Measurements from ENCODE around the gene MAP2K5. TPM values are rescaled to one million over a fixed set of nuclear protein-coding genes. Genes with fewer than 3 reads are reported as not detected.
A peak's percentile ranks its signal among the peaks of the same experiment; 100 is the strongest.

Gene MAP2K5
- total RNA-seq, 1 experiment from 2014 or later = 15.0 TPM

- Histone ChIP-seq H3K4me1 (ENCODE audit: insufficient read depth, low read length) (0 out of 2 replicates have a peak, but pooled peaks cover 3% of the 10 kb centered on the region), H2BK12ac (ENCODE audit: insufficient read length, low read depth, low read length) (no peak overlapping the region), H2AFZ (ENCODE audit: low read length) (no peak overlapping the region), H3K27me3 (ENCODE audit: insufficient read depth, low read length) (peaks cover 72% of the 10 kb centered on the region), H3K79me2 (ENCODE audit: insufficient read depth, low read length) (no peaks in the 10 kb centered on the region), H3K9ac (ENCODE audit: extremely low read depth, insufficient read length, low read length) (no peak overlapping the region), H3K23ac (ENCODE audit: insufficient read length, low read depth, low read length) (no peak overlapping the region), H4K91ac (ENCODE audit: insufficient read length, low read depth, low read length) (no peak overlapping the region), H3K18ac (ENCODE audit: insufficient read length, low read depth, low read length) (no peak overlapping the region), H3K79me1 (ENCODE audit: insufficient read depth, low read depth, low read length, poor library complexity, severe bottlenecking) (no peaks in the 10 kb centered on the region), H4K8ac (replicated peaks; ENCODE audit: insufficient read length, low read depth, low read length) (no peak overlapping the region), H3K56ac (ENCODE audit: insufficient read length, low read depth, low read length) (no peak overlapping the region), H3K14ac (ENCODE audit: insufficient read depth, low read length) (peak overlapping the region; percentile 17; the same call in 1 of the 2 replicates), H2BK5ac (ENCODE audit: insufficient read length, low read length) (no peak overlapping the region), H2BK120ac (ENCODE audit: low read depth, low read length, poor library complexity, severe bottlenecking) (no peak overlapping the region), H3K9me3 (ENCODE audit: control insufficient read depth, low read depth, low read length) (no peaks in the 10 kb centered on the region), H4K5ac (ENCODE audit: insufficient read length, low read depth, low read length) (no peak overlapping the region), H2AK5ac (ENCODE audit: insufficient read length, low read length) (no peak overlapping the region), H3K27ac (ENCODE audit: insufficient read length, low read depth, low read length) (no peak overlapping the region), H2BK15ac (ENCODE audit: low read depth, low read length) (no peak overlapping the region), H3K23me2 (ENCODE audit: insufficient read length, low read depth, low read length, poor library complexity, severe bottlenecking) (peaks cover 18% of the 10 kb centered on the region), H3K4ac (ENCODE audit: low read depth, low read length) (no peak overlapping the region), H2BK20ac (ENCODE audit: low read depth, low read length, poor library complexity, severe bottlenecking) (no peak overlapping the region), H3T11ph (ENCODE audit: low read length) (no peak overlapping the region), H4K20me1 (ENCODE audit: control insufficient read depth, insufficient read depth, insufficient read length) (no peaks in the 10 kb centered on the region), H3K4me2 (ENCODE audit: insufficient read depth, insufficient read length, low read length) (peak overlapping the region; percentile 77)
- H3K4me3 Mint-ChIP-seq = peak overlapping the region; percentile 52 to 75
- peaks cover 4 to 7% of the 10 kb centered on the region in 2 experiments; a peak in 4 of 5 replicates for H3K9me3 Mint-ChIP-seq
- peaks cover 40 to 44% of the 10 kb centered on the region in 2 experiments for H3K4me1 Mint-ChIP-seq
- DNase-seq = peak; percentile 70
- H3K27ac Mint-ChIP-seq = no peak overlapping the region
- TF ChIP-seq, protein P1, sequence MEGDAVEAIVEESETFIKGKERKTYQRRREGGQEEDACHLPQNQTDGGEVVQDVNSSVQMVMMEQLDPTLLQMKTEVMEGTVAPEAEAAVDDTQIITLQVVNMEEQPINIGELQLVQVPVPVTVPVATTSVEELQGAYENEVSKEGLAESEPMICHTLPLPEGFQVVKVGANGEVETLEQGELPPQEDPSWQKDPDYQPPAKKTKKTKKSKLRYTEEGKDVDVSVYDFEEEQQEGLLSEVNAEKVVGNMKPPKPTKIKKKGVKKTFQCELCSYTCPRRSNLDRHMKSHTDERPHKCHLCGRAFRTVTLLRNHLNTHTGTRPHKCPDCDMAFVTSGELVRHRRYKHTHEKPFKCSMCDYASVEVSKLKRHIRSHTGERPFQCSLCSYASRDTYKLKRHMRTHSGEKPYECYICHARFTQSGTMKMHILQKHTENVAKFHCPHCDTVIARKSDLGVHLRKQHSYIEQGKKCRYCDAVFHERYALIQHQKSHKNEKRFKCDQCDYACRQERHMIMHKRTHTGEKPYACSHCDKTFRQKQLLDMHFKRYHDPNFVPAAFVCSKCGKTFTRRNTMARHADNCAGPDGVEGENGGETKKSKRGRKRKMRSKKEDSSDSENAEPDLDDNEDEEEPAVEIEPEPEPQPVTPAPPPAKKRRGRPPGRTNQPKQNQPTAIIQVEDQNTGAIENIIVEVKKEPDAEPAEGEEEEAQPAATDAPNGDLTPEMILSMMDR (conservative IDR thresholded peaks at IDR 0.05) = no peak
- WGBS (ENCODE audit: extremely low coverage, insufficient read length, low lambda C conversion rate) = no CpG with 5 or more reads among the region's 59 CpGs
- H3K36me3 Mint-ChIP-seq (ENCODE audit: insufficient read depth in 1 of 3, low read depth in 3 of 3) = no peaks in the 10 kb centered on the region; a peak in 2 of 7 replicates
- H3K27me3 Mint-ChIP-seq (ENCODE audit: low read depth) = peaks cover 90% of the 10 kb centered on the region
These were observed 293.0 kb downstream of the MAP2K5 start for GRCh38 chr15:67835297-67836133.
